NOMO-1 treated with DMSO at 0.1 percent for 48 hours (cell line): ENCODE measurements around the gene UBL4A.

Experiments used
- DNase-seq: peaks from one replicate; lab custom pipeline; 2025; ENCODE audit not compliant: unreplicated experiment; lab: John Stamatoyannopoulos, UW

UBL4A gene

GRCh38 chrX:154464806-154465365 is 21.5 kb downstream of the UBL4A start:
- no peak for DNase-seq

- DNase-seq, result no peak
These were observed 22.7 kb downstream of the UBL4A start for GRCh38 chrX:154463611-154464220.

GRCh38 chrX:154462396-154462795 is 24.0 kb downstream of the UBL4A start:
- DNase-seq, result no peak

- no peak for DNase-seq
These were observed 26.1 kb downstream of the UBL4A start for GRCh38 chrX:154460326-154460725.

GRCh38 chrX:154459832-154460231 is 26.6 kb downstream of the UBL4A start:
- DNase-seq, result no peak

- DNase-seq, result no peak
These were observed 27.2 kb downstream of the UBL4A start for GRCh38 chrX:154458954-154459778.

GRCh38 chrX:154458116-154458953 is 28.1 kb downstream of the UBL4A start, which contains the start of gene PLXNA3:
Gene PLXNA3 (plus strand): TSS chrX:154458281. CDS start chrX:154460184, 1,903 bp downstream.
- DNase-seq, result no peak

- DNase-seq, result no peak
These were observed 28.8 kb downstream of the UBL4A start for GRCh38 chrX:154457491-154458115.

- DNase-seq, result no peak
These were observed 33.6 kb downstream of the UBL4A start for GRCh38 chrX:154452823-154453222.

- DNase-seq, result no peak
These were observed 36.1 kb downstream of the UBL4A start for GRCh38 chrX:154450312-154450711.

GRCh38 chrX:154449618-154450017 is 36.8 kb downstream of the UBL4A start:
- DNase-seq, result no peak

GRCh38 chrX:154448484-154448883 is 37.9 kb downstream of the UBL4A start:
- no peak for DNase-seq

GRCh38 chrX:154446430-154446829 is 40.0 kb downstream of the UBL4A start:
- DNase-seq, result no peak

- DNase-seq, result no peak
These were observed 40.6 kb downstream of the UBL4A start for GRCh38 chrX:154445776-154446175.

- DNase-seq, result no peak
These were observed 41.6 kb downstream of the UBL4A start for GRCh38 chrX:154444755-154445246.

- DNase-seq, result peak; percentile 34
These were observed 42.2 kb downstream of the UBL4A start, which contains the start of gene FAM50A for GRCh38 chrX:154443992-154444754. Gene FAM50A (plus strand): TSS chrX:154444141. CDS start chrX:154444236, 95 bp downstream.

- no peak for DNase-seq
These were observed 42.9 kb downstream of the UBL4A start for GRCh38 chrX:154443479-154443910.

- DNase-seq, result no peak
These were observed 44.3 kb downstream of the UBL4A start for GRCh38 chrX:154441984-154442707.

- no peak for DNase-seq
These were observed 44.9 kb downstream of the UBL4A start for GRCh38 chrX:154441564-154441963.
